CD14-positive monocyte (primary cell): ENCODE measurements around the gene FHOD3. TPM values are rescaled to one million over a fixed set of nuclear protein-coding genes. Genes with fewer than 3 reads are reported as not detected.
"Not testable (repeated sequence)": the region's sequence is repeated elsewhere in the genome, so short reads cannot be mapped to it uniquely, and the experiment has no call there.

Experiments used
- DNase-seq, 3 donors: peaks; one replicate each; pipeline ENCODE4 v3.0.0-alpha.2; 2011 to 2022
- H2AFZ ChIP-seq: 2 replicates; pipeline ENCODE4 v1.6.0; 2012; ENCODE audit warnings: mild to moderate bottlenecking, low read depth, low read length, inconsistent platforms; ENCODE audit not compliant: insufficient read depth, poor library complexity, severe bottlenecking
- H3K27ac ChIP-seq, 2 donors: 1 replicate in 1 of 2; 2 replicates in 1 of 2; pipeline ENCODE4 v1.5.1; 2012 to 2013; ENCODE audit warnings: low read length in 2 of 2, control low read depth in 1 of 2, inconsistent platforms in 1 of 2, low read depth in 1 of 2, mild to moderate bottlenecking in 1 of 2
- H3K27me3 ChIP-seq, 2 donors: one replicate each; pipeline versions ENCODE4 v1.6.0 to v1.6.1; 2011 to 2013; ENCODE audit warnings: low read length in 2 of 2; ENCODE audit not compliant: control insufficient read depth in 2 of 2, insufficient read depth in 2 of 2
- H3K36me3 ChIP-seq, 2 donors: replicated peaks in 1 of 2; 1 replicate in 1 of 2; 2 replicates in 1 of 2; pipeline versions ENCODE4 v1.5.1 to v1.6.1; 2012 to 2013; ENCODE audit warnings: low read length in 2 of 2, control low read depth in 1 of 2, inconsistent platforms in 1 of 2, mild to moderate bottlenecking in 1 of 2; ENCODE audit not compliant: insufficient read depth in 2 of 2, control insufficient read depth in 1 of 2
- H3K4me1 ChIP-seq, 2 donors: 1 replicate in 1 of 2; 2 replicates in 1 of 2; pipeline versions ENCODE4 v1.5.1 to v1.6.1; 2012 to 2013; ENCODE audit warnings: low read length in 2 of 2, control low read depth in 1 of 2, inconsistent platforms in 1 of 2, mild to moderate bottlenecking in 1 of 2, moderate library complexity in 1 of 2; ENCODE audit not compliant: insufficient read depth in 2 of 2, control insufficient read depth in 1 of 2
- H3K4me2 ChIP-seq: replicated peaks from 2 replicates; pipeline ENCODE3; 2012; ENCODE audit warnings: low read length, moderate library complexity, mild to moderate bottlenecking; ENCODE audit not compliant: poor library complexity, severe bottlenecking; ENCODE audit errors: extremely low read depth
- H3K4me3 ChIP-seq, 3 experiments: fragments of 200-600 bp in 1 of 3; sonication (generic) in 1 of 3; replicated peaks in 1 of 3; 1 replicate in 2 of 3; 2 replicates in 1 of 3; pipeline ENCODE4 v1.5.1; 2011 to 2013; ENCODE audit warnings: low read length in 3 of 3, mild to moderate bottlenecking in 3 of 3, control low read depth in 2 of 3, low read depth in 2 of 3, inconsistent platforms in 1 of 3, moderate library complexity in 1 of 3
- H3K79me2 ChIP-seq: 2 replicates; pipeline ENCODE4 v1.6.0; 2012; ENCODE audit warnings: mild to moderate bottlenecking, control low read depth, inconsistent platforms, low read length, moderate library complexity; ENCODE audit not compliant: insufficient read depth
- H3K9ac ChIP-seq: 2 replicates; pipeline ENCODE4 v1.6.0; 2017; ENCODE audit warnings: low read length, mild to moderate bottlenecking; ENCODE audit not compliant: insufficient read depth, poor library complexity, severe bottlenecking
- H3K9me3 ChIP-seq, 2 donors: replicated peaks in 1 of 2; 1 replicate in 1 of 2; 2 replicates in 1 of 2; pipeline versions ENCODE4 v1.5.1 to v1.6.1; 2012 to 2013; ENCODE audit warnings: low read length in 2 of 2, control low read depth in 1 of 2; ENCODE audit not compliant: control insufficient read depth in 1 of 2, insufficient read depth in 1 of 2
- H4K20me1 ChIP-seq: 2 replicates; pipeline ENCODE4 v1.6.0; 2012; ENCODE audit warnings: mild to moderate bottlenecking, low read length, control low read depth, moderate library complexity; ENCODE audit not compliant: insufficient read depth
- H3K27ac Mint-ChIP-seq, 7 donors: one replicate each; pipeline ENCODE4 v1.8.0; 2020; ENCODE audit warnings: mild to moderate bottlenecking in 7 of 7, mixed read lengths in 7 of 7, moderate library complexity in 6 of 7, inconsistent platforms in 2 of 7
- H3K27me3 Mint-ChIP-seq, 3 donors: one replicate each; pipeline ENCODE4 v1.8.0; 2021 to 2022; ENCODE audit warnings: low read depth in 3 of 3, mild to moderate bottlenecking in 3 of 3, mixed read lengths in 3 of 3, moderate library complexity in 3 of 3, inconsistent platforms in 1 of 3
- H3K36me3 Mint-ChIP-seq, 2 donors: one replicate each; pipeline ENCODE4 v1.8.0; 2020; ENCODE audit warnings: mixed read lengths in 2 of 2, inconsistent platforms in 1 of 2, mild to moderate bottlenecking in 1 of 2
- H3K4me1 Mint-ChIP-seq: one replicate; pipeline ENCODE4 v1.8.0; 2020; ENCODE audit warnings: mild to moderate bottlenecking, mixed read lengths
- H3K4me3 Mint-ChIP-seq, 2 donors: one replicate each; pipeline ENCODE4 v1.8.0; 2020; ENCODE audit warnings: mild to moderate bottlenecking in 2 of 2, mixed read lengths in 2 of 2, moderate library complexity in 1 of 2
- H3K9me3 Mint-ChIP-seq, 7 donors: one replicate each; pipeline ENCODE4 v1.8.0; 2020 to 2022; ENCODE audit warnings: mixed read lengths in 7 of 7, mild to moderate bottlenecking in 6 of 7, moderate library complexity in 6 of 7, inconsistent platforms in 2 of 7
- CTCF ChIP-seq: fragments of 200-600 bp; IDR thresholded peaks from one replicate; pipeline ENCODE4 v1.8.0; 2022; ENCODE audit warnings: antibody characterized with exemption, mild to moderate bottlenecking
- WGBS: methylation state at CpG from one replicate; pipeline ENCODE4 v1.1.5; 2013; ENCODE audit warnings: missing lambda C conversion rate; ENCODE audit not compliant: insufficient coverage; 5-methylcytosine and 5-hydroxymethylcytosine counted together
- intact Hi-C, 2 donors: fragments of 100-400 bp; cut with micrococcal nuclease; formaldehyde crosslinking; loops; one replicate each; pipeline versions ENCODE4 v1.15.0 to v1.15.1; 2023
- polyA plus RNA-seq, 3 donors: library from polyadenylated mRNA; depleted of rRNA in 1 of 3; unstranded in 2 of 3; stranded (reverse) in 1 of 3; fragments of 300-500 nt in 2 of 3; fragments of >200 nt in 1 of 3; fragmentation: Illumina TruSeq in 2 of 3; gene quantifications; 1 replicate in 2 of 3; 2 replicates in 1 of 3; pipeline ENCODE4 v1.2.3, GENCODE V29; 2012 to 2021

The FHOD3 gene
- polyA plus RNA-seq, 3 donors, result not detected

GRCh38 chr18:36460854-36461253 is 163.3 kb downstream of the FHOD3 start:
- Histone ChIP-seq H3K27ac (no peak overlapping the region), H4K20me1 (no peaks in the 10 kb centered on the region), H3K36me3 (no peaks in the 10 kb centered on the region), H3K9me3 (no peaks in the 10 kb centered on the region), H3K4me1 (no peaks in the 10 kb centered on the region), H3K4me3 (no peak overlapping the region), H2AFZ (no peak overlapping the region), H3K79me2 (no peaks in the 10 kb centered on the region), H3K9ac (no peak overlapping the region), H3K4me2 (no peak overlapping the region), H3K27me3 (no peaks in the 10 kb centered on the region)
- Mint-ChIP-seq H3K27ac (no peak overlapping the region), H3K9me3 (peaks cover 0 to 2% (median 0%) of the 10 kb centered on the region in 7 donors), H3K27me3 (peaks cover 0 to 6% (median 2%) of the 10 kb centered on the region in 3 donors), H3K4me3 (no peak overlapping the region), H3K4me1 (peaks cover 2% of the 10 kb centered on the region), H3K36me3 (no peaks in the 10 kb centered on the region)
- no peak for DNase-seq
- 100% methylated on average over 2 of the region's 3 CpGs for WGBS
- intact Hi-C loops, result no loop called here
- no peak for TF ChIP-seq CTCF

GRCh38 chr18:36461551-36461987 is 164.1 kb downstream of the FHOD3 start:
- Histone ChIP-seq H3K4me3 (no peak overlapping the region), H3K4me1 (no peaks in the 10 kb centered on the region), H2AFZ (no peak overlapping the region), H3K4me2 (no peak overlapping the region), H3K27me3 (no peaks in the 10 kb centered on the region), H3K79me2 (no peaks in the 10 kb centered on the region), H3K9ac (no peak overlapping the region), H4K20me1 (no peaks in the 10 kb centered on the region), H3K36me3 (no peaks in the 10 kb centered on the region), H3K27ac (no peak overlapping the region), H3K9me3 (no peaks in the 10 kb centered on the region)
- peaks cover 0 to 4% (median 2%) of the 10 kb centered on the region in 3 donors for H3K27me3 Mint-ChIP-seq
- peak overlapping the region in 1 of 7 donors; percentile 42 for H3K27ac Mint-ChIP-seq
- H3K9me3 Mint-ChIP-seq, result peaks cover 0 to 2% (median 0%) of the 10 kb centered on the region in 7 donors
- no peaks in the 10 kb centered on the region for H3K36me3 Mint-ChIP-seq
- peaks cover 2% of the 10 kb centered on the region for H3K4me1 Mint-ChIP-seq
- H3K4me3 Mint-ChIP-seq, result no peak overlapping the region
- no peak for DNase-seq
- no peak for TF ChIP-seq CTCF
- no CpG with 5 or more reads among the region's 1 CpG for WGBS
- intact Hi-C loops, result no loop called here

- H2AFZ ChIP-seq, H3K4me3 ChIP-seq, H3K4me2 ChIP-seq, H3K79me2 ChIP-seq, intact Hi-C loops, H3K27me3 Mint-ChIP-seq, H3K27ac ChIP-seq, H4K20me1 ChIP-seq, DNase-seq, H3K4me1 Mint-ChIP-seq, H3K9me3 ChIP-seq, H3K27ac Mint-ChIP-seq, H3K4me1 ChIP-seq, H3K9ac ChIP-seq, H3K9me3 Mint-ChIP-seq, H3K27me3 ChIP-seq, H3K36me3 Mint-ChIP-seq, H3K4me3 Mint-ChIP-seq, H3K36me3 ChIP-seq: not testable (repeated sequence)
- WGBS, result 100% methylated on average over 1 of the region's 5 CpGs
These were observed 166.0 kb downstream of the FHOD3 start for GRCh38 chr18:36463516-36463915.
